SU-DHL-6 (cell line): ENCODE data around the gene DCDC2.

Experiments used
- H2AFZ ChIP-seq: fragments of 200-600 bp; sonication (generic); 2 replicates; pipeline ENCODE4 v1.6.1; 2014; ENCODE audit warnings: low read depth, mild to moderate bottlenecking, moderate library complexity, mixed read lengths, antibody characterized with exemption, low read length; ENCODE audit not compliant: severe bottlenecking
- H3F3A ChIP-seq: fragments of 200-600 bp; shearing (Covaris generic); 2 replicates; pipeline ENCODE4 v1.6.0; 2016; ENCODE audit warnings: antibody characterized with exemption, mild to moderate bottlenecking; ENCODE audit not compliant: insufficient read depth
- H3K27ac ChIP-seq: fragments of 200-600 bp; sonication (generic); 2 replicates; pipeline ENCODE4 v1.5.1; 2016; ENCODE audit warnings: low read depth, mild to moderate bottlenecking, low read length, moderate library complexity, mixed read lengths
- H3K27me3 ChIP-seq: fragments of 200-600 bp; sonication (generic), shearing (Covaris generic); 2 replicates; pipeline ENCODE4 v1.6.0; 2014; ENCODE audit warnings: mild to moderate bottlenecking, low read length
- H3K36me3 ChIP-seq: fragments of 200-600 bp; sonication (generic); 2 replicates; pipeline ENCODE4 v1.6.1; 2014; ENCODE audit warnings: mild to moderate bottlenecking, low read length, mixed read lengths
- H3K4me2 ChIP-seq: fragments of 300-600, 200-600 bp; shearing (Covaris generic), sonication (generic); 2 replicates; pipeline ENCODE4 v1.6.0; 2014; ENCODE audit warnings: low read length, low read depth, mild to moderate bottlenecking; ENCODE audit not compliant: poor library complexity, severe bottlenecking
- H3K4me3 ChIP-seq: fragments of 200-600 bp; sonication (generic); 2 replicates; pipeline ENCODE4 v1.5.1; 2014; ENCODE audit warnings: antibody characterized with exemption, low read length, mild to moderate bottlenecking, mixed read lengths; ENCODE audit not compliant: insufficient read depth, poor library complexity, severe bottlenecking
- H3K79me2 ChIP-seq: fragments of 200-600 bp; sonication (generic); 2 replicates; pipeline ENCODE4 v1.6.1; 2014; ENCODE audit warnings: mild to moderate bottlenecking, low read length, moderate library complexity; ENCODE audit not compliant: insufficient read depth
- H3K9ac ChIP-seq: fragments of 200-600 bp; sonication (generic); 2 replicates; pipeline ENCODE4 v1.7.0; 2014; ENCODE audit warnings: mild to moderate bottlenecking, low read length
- H3K9me2 ChIP-seq: fragments of 200-600 bp; sonication (generic); replicated peaks from 2 replicates; pipeline ENCODE4 v1.6.1; 2014; ENCODE audit warnings: low read length; ENCODE audit not compliant: insufficient read depth
- H3K9me3 ChIP-seq: fragments of 200-600 bp; sonication (generic); 2 replicates; pipeline ENCODE4 v1.6.1; 2014; ENCODE audit warnings: low read length, mixed read lengths; ENCODE audit not compliant: insufficient read depth
- H4K20me1 ChIP-seq: fragments of 200-600 bp; sonication (generic); 2 replicates; pipeline ENCODE4 v1.6.1; 2014; ENCODE audit warnings: low read depth, mild to moderate bottlenecking, antibody characterized with exemption, low read length, moderate library complexity, mixed read lengths
- EZH2phosphoT487 ChIP-seq: fragments of 200-600 bp; sonication (generic), shearing (Covaris generic); conservative IDR thresholded peaks from 2 replicates; pipeline ENCODE4 v1.6.1; 2018; ENCODE audit warnings: mild to moderate bottlenecking, antibody characterized with exemption, low read length, moderate library complexity, mixed read lengths
- TF ChIP-seq, protein P1 (sequence below): fragments of 200-600 bp; sonication (generic); IDR thresholded peaks from one replicate; pipeline ENCODE4 v1.5.1; 2017; ENCODE audit warnings: antibody characterized with exemption, mild to moderate bottlenecking, low read length, moderate library complexity; ENCODE audit not compliant: insufficient read depth, poor library complexity, severe bottlenecking

DCDC2 gene

DNA sequence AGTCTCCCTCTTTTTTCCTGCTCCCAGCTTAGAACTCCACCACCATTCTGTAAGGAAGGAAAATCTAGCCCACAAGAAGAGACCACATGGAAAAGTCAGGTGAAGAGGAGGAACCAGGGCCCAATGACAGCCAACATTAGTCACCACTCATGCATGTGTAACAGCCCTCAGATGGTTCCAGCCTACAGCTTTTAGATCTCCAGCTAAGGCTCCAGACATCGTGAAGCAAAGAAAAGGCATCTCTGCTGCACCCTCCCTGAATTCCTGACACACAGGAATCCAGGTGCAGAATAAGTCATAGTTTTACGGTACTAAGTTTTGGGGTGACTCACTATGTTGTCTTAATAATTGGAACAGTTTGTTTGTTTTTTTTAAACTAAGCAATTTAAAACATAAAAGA, 25.5 kb downstream of the DCDC2 start:
- H3K27ac ChIP-seq, result no peak overlapping the region
- H3K27me3 ChIP-seq, result no peaks in the 10 kb centered on the region
- H3K79me2 ChIP-seq, result no peaks in the 10 kb centered on the region
- H3K4me2 ChIP-seq, result no peak overlapping the region
- H3K9ac ChIP-seq, result no peak overlapping the region
- no peaks in the 10 kb centered on the region for H3K9me3 ChIP-seq
- H3F3A ChIP-seq, result no peaks in the 10 kb centered on the region
- no peak overlapping the region for H2AFZ ChIP-seq
- no peaks in the 10 kb centered on the region for H4K20me1 ChIP-seq
- no peaks in the 10 kb centered on the region for H3K9me2 ChIP-seq
- H3K36me3 ChIP-seq, result no peaks in the 10 kb centered on the region
- no peak for TF ChIP-seq EZH2phosphoT487
- TF ChIP-seq, protein P1, sequence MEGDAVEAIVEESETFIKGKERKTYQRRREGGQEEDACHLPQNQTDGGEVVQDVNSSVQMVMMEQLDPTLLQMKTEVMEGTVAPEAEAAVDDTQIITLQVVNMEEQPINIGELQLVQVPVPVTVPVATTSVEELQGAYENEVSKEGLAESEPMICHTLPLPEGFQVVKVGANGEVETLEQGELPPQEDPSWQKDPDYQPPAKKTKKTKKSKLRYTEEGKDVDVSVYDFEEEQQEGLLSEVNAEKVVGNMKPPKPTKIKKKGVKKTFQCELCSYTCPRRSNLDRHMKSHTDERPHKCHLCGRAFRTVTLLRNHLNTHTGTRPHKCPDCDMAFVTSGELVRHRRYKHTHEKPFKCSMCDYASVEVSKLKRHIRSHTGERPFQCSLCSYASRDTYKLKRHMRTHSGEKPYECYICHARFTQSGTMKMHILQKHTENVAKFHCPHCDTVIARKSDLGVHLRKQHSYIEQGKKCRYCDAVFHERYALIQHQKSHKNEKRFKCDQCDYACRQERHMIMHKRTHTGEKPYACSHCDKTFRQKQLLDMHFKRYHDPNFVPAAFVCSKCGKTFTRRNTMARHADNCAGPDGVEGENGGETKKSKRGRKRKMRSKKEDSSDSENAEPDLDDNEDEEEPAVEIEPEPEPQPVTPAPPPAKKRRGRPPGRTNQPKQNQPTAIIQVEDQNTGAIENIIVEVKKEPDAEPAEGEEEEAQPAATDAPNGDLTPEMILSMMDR, result no peak
- no peak overlapping the region for H3K4me3 ChIP-seq

DNA sequence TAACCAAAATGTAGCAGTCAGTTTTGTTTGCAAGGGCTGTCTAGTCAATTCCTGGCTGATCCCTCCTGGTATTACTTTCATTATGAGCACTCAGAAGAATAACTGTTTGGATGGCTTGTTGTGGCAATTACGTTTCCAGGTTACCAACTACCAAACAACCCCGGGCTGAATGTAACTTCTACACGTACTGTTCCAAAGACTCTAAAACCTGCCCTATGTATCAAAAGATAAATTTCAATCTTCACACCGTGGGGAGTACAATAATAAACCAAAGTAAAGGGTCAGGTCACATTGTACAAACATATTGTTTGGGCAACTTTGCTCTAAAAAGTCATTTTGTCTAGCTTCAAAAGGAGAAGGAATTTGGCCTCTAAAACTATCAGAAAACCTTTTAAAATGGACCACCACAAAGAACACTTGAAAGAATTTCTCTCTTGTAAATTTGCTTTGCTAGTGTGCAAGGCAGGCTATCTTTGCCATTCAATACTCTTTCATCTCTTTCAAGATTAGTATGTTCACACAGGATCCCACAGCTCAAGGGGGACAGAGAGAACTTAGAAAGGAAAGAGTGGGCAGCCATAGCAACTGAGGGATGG, 27.6 kb downstream of the DCDC2 start:
- no peaks in the 10 kb centered on the region for H3K36me3 ChIP-seq
- H4K20me1 ChIP-seq, result no peaks in the 10 kb centered on the region
- H3F3A ChIP-seq, result no peaks in the 10 kb centered on the region
- no peak overlapping the region for H3K27ac ChIP-seq
- H2AFZ ChIP-seq, result no peak overlapping the region
- H3K4me3 ChIP-seq, result no peak overlapping the region
- no peak overlapping the region for H3K4me2 ChIP-seq
- no peak overlapping the region for H3K9ac ChIP-seq
- H3K79me2 ChIP-seq, result no peaks in the 10 kb centered on the region
- no peak for TF ChIP-seq EZH2phosphoT487
- TF ChIP-seq, protein P1, result no peak
- no peaks in the 10 kb centered on the region for H3K9me2 ChIP-seq
- no peaks in the 10 kb centered on the region for H3K27me3 ChIP-seq
- H3K9me3 ChIP-seq, result no peaks in the 10 kb centered on the region

DNA sequence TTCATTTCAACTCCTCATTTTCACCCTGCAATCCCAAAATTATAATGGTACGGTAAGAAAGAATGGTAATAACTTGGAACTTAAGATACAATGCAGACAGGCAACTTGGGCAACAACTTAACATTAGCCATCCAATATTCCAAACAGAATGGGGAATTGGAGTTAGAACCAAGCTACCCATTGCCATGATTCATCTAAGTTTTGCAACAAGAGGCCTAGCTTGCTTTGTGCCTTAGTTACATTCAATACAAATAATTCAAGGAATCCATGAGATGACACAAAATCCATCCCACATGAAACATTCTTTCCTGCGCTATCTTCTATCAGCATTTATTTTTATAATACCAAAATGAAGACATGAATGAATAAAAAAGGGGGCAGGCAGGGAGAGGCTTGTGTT, 28.4 kb downstream of the DCDC2 start:
- no peak overlapping the region for H3K9ac ChIP-seq
- H3F3A ChIP-seq, result no peaks in the 10 kb centered on the region
- no peak overlapping the region for H3K4me3 ChIP-seq
- no peaks in the 10 kb centered on the region for H3K36me3 ChIP-seq
- TF ChIP-seq, protein P1, result no peak
- TF ChIP-seq EZH2phosphoT487, result no peak
- H2AFZ ChIP-seq, result no peak overlapping the region
- no peak overlapping the region for H3K4me2 ChIP-seq
- no peaks in the 10 kb centered on the region for H3K9me3 ChIP-seq
- H3K79me2 ChIP-seq, result no peaks in the 10 kb centered on the region
- H4K20me1 ChIP-seq, result no peaks in the 10 kb centered on the region
- H3K9me2 ChIP-seq, result no peaks in the 10 kb centered on the region
- no peaks in the 10 kb centered on the region for H3K27me3 ChIP-seq
- H3K27ac ChIP-seq, result no peak overlapping the region
